ENCODE data around the gene TREM2.
"Not testable (repeated sequence)": the region's sequence is repeated elsewhere in the genome, so short reads cannot be mapped to it uniquely, and the experiment has no call there.

The TREM2 gene

DNA sequence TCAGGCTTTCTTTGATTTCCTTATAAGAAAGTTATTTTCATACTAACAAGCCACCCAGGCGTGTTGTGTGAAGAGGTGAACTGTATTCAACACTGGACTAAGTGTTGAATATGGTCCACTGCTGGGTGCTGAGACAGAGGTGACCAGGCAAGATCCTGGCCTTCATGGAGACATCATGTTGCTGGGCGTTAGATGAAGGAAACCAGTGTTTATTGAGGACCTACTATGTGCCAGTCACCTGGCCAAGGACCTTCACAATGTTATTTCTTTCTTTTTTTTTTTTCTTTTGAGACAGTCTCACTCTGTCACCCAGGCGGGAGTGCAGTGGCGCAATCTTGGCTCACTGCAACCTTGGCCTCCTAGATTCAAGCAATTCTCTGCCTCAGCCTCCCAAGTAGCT is 6.9 kb downstream of the TREM2 start:
- no peak for DNase-seq (ENCODE audit: low read depth in 2 of 3, low spot score in 2 of 3)

- DNase-seq (ENCODE audit: low read depth in 2 of 3, low spot score in 2 of 3): no peak
Observed at GRCh38 chr6:41155132-41155805, 7.6 kb downstream of the TREM2 start.

GRCh38 chr6:41153992-41154625 is 8.8 kb downstream of the TREM2 start, which contains the start of gene TREML1:
TSS of gene TREML1 (minus strand) at chr6:41154347. CDS start at chr6:41154288, 59 bp downstream.
- DNase-seq (ENCODE audit: low read depth in 2 of 3, low spot score in 2 of 3): no peak

DNA sequence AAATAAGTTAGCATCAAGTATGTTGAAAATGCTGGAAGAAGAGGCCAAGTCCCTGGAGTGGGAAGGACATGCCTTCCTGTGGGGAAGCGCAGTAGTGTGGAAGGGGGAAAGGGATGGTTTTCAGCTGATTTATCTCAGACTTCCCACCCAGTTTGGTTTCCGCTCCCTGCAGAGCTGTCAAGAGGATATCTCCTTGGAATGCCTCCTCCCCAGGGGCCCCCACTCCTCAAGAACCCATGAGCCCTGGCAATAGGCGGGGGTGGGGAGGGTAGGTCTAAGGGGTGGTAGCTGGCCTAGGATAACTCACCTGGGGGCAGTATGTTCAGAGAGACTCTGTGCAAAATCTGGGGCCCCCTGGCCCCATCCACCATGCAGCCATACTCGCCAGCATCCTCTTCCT is 9.5 kb downstream of the TREM2 start:
- no peak for DNase-seq (ENCODE audit: low read depth in 2 of 3, low spot score in 2 of 3)

- no peak for DNase-seq (ENCODE audit: low read depth in 2 of 3, low spot score in 2 of 3)
Observed at GRCh38 chr6:41150671-41151070, 12.2 kb downstream of the TREM2 start.

GRCh38 chr6:41147917-41148316 is 15.0 kb downstream of the TREM2 start:
- no peak for DNase-seq (ENCODE audit: low read depth in 2 of 3, low spot score in 2 of 3)

DNA sequence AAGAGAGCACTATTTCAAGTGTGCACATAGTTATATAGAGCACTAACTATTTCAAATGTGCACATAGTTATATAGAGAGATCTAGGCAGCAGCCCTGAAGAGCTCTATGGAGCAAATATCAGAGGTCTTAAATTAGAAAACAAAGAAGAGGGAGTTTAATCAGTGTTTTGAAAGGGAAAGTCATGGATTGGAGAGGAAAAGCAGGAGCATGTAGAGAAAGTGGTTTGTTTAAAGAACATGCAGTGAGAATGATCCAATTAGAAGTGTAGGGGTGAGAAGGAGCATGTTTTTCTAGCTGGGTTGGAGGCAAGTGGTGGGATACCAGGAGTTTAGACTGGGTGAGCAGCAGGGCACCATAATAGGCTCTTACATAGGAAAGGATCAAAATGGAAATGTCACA is 26.0 kb downstream of the TREM2 start:
- DNase-seq (ENCODE audit: low read depth in 2 of 3, low spot score in 2 of 3): no peak

DNA sequence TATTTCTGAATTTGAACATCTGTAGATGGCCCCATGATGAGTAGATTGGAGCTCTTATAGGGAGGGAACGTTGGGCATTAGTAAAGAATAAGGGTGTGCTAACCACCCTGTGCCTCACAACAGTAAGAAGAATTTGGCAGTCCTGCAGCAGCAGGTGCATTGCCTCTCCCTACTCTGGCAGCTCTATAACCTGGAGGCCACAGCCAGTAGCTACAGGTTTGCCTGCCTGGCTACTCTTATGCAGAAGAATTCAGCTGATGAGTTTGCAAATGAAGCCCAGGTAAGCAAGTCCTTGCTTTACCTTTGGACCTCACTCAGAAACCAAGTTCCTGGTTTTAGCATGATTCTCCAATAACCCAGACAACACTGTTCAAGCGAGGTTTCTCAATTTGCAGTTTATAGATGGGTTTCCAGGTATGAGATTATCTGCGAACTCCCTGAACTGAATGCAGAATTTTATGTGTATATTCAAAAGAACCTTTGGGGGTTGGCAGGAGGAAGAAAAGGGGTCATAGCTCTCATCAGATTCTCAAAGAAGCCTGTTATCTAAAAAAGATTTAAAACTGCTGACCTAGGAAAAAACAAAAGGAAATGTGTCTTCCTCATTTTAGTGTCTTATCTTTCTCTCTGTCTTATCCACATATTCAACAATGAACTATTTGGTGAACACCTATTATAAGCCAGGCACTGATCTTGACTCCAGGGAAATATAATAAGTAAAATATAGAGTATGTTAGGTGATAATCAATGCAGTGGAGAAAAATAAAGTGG is 27.7 kb downstream of the TREM2 start:
- no peak for DNase-seq (ENCODE audit: low read depth in 2 of 3, low spot score in 2 of 3)

DNA sequence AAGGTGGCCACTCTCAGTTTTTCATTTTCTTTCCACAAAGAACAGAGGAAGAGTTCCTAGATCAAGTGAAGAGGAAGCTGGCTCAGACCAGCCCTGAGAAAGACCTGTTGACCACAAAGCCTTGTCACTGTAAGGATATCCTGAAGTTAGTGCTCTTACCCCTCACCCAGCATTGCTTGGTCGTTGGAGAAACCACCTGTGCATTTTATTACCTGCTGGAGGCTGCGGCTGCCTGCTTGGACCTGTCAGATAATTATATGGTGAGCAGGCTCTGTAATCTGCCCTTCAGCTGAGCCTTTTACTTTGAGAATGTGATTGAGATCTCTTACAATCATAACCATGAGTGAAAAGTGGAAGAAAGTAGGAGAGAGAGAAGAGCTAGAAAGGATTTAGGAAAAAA is 30.7 kb downstream of the TREM2 start:
- DNase-seq (ENCODE audit: low read depth in 2 of 3, low spot score in 2 of 3): no peak

DNA sequence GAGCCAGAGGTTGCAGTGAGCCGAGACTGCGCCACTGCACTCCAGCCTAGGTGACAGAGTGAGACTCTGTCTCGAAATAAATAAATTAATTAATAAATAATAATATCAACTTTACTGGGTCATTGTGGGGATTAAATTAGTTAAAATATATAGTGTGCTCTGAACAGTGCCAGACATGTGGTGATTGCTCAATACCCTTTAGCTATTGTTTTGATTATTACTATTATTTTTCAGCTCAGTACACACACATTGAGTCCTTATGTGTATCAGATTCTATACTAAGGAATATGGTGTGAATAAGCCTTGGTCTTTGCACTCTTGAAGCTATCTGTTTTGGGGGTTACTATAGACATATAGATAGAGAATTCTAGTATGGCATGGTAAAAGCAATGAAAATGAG is 37.6 kb downstream of the TREM2 start:
- DNase-seq (ENCODE audit: low read depth in 2 of 3, low spot score in 2 of 3): no peak

DNA sequence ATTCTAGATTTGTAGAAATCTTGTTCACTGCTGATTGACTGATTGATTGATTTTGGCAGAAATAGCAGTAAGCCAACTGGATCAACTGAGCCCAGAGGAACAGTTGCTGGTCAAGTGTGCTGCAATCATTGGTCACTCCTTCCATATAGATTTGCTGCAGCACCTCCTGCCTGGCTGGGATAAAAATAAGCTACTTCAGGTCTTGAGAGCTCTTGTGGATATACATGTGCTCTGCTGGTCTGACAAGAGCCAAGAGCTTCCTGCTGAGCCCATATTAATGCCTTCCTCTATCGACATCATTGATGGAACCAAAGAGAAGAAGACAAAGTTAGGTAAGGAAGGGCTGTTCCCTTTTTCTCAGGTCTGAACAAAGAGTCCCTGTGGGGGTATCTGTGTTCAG is 40.0 kb downstream of the TREM2 start:
- no peak for DNase-seq (ENCODE audit: low read depth in 2 of 3, low spot score in 2 of 3)

GRCh38 chr6:41122373-41122772 is 40.5 kb downstream of the TREM2 start:
- DNase-seq (ENCODE audit: low read depth in 2 of 3, low spot score in 2 of 3): no peak

DNA sequence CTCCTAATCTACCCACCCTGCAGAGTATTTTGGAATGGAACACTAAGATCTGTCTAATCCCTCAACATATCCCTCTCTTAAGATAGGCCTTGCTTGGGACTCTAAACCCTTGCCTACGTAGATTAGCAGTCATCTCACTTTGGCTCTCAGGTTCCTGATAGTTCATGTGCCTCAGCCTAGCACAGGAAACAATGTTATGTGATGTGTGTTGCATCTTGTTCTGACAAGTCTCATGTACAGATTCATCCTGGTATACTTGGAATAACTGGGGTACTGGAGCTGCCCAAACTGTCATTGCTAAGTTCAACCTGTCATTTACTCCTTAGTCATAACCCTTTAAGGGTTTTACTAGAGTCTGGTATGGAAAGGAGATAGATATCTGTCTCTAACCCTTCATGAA is 42.9 kb downstream of the TREM2 start:
- DNase-seq (ENCODE audit: low read depth in 2 of 3, low spot score in 2 of 3): no peak

GRCh38 chr6:41119508-41119907 is 43.4 kb downstream of the TREM2 start:
- DNase-seq (ENCODE audit: low read depth in 2 of 3, low spot score in 2 of 3): no peak

DNA sequence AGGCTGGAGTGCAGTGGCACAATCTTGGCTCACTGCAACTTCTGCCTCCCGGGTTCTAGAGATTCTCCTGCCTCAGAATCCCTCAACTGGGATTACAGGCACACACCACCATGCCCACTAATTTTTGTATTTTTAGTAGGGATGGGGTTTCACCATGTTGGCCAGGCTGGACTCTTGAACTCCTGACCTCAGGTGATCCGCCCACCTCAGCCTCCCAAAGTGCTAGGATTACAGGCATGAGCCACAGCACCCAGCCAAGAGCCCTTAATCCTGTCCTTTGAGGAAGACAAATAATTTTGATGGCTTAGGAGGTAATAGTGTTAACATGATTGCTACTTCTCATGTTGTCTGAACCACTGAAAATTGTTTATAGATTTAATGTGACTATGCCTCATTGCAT is 47.9 kb downstream of the TREM2 start:
- DNase-seq (ENCODE audit: low read depth in 2 of 3, low spot score in 2 of 3): not testable (repeated sequence)

- DNase-seq (ENCODE audit: low read depth in 2 of 3, low spot score in 2 of 3): no peak
Observed at GRCh38 chr6:41111017-41111416, 51.9 kb downstream of the TREM2 start.

Measured in activated CD8-positive, alpha-beta memory T cell treated with anti-CD3 and anti-CD28 coated beads for 48 hours (primary cell).